ENCODE measurements around the gene AKIRIN2. TPM values are rescaled to one million over a fixed set of nuclear protein-coding genes. Genes with fewer than 3 reads are reported as not detected.

AKIRIN2 gene
- total and polyA plus RNA-seq, 4 donors = 11.0 to 18.8 (median 14.4) TPM

DNA sequence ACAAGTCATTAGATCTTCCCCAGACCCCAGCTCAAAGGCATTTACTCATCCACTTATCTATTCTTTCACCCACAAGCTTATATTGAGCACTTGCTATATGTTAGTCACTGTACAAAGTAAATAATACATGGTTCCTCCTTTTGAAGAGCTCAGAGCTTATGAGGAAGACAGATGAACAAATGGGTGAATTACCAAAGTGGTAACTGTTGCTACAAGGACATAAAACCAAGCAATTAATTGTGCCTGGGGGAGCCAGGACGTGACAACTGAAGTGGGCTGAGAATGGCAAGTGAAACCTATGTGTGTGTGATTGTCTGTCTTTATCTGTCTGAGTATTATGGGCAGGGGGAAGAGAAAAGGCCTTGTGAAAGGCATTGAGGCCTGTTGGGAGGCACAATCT is 45.6 kb upstream of the AKIRIN2 start:
- H3K27me3 ChIP-seq (ENCODE audit: control insufficient read depth in 4 of 4, insufficient read depth in 4 of 4, low read length in 3 of 4) = no peaks in the 10 kb centered on the region
- DNase-seq (ENCODE audit: low spot score) = no peak
- WGBS = 88% methylated on average over 1 of the region's 1 CpG
- no peak overlapping the region for H3K27ac ChIP-seq (ENCODE audit: low read depth in 1 of 2, low read length in 2 of 2)
- H3K9me3 ChIP-seq (ENCODE audit: control insufficient read depth in 4 of 4, low read length in 3 of 4) = no peaks in the 10 kb centered on the region
- TF ChIP-seq GABPA (IDR thresholded peaks at IDR 0.05 in 1 of 2, conservative IDR thresholded peaks at IDR 0.05 in 1 of 2) (no peak), MAX (IDR thresholded peaks at IDR 0.05) (no peak), FOXA1 (IDR thresholded peaks at IDR 0.05) (no peak), ATF3 (IDR thresholded peaks at IDR 0.05) (no peak), CTCF (IDR thresholded peaks at IDR 0.05; ENCODE audit: low read depth, low read length, missing input control) (no peak), TAF1 (conservative IDR thresholded peaks at IDR 0.05) (no peak), RAD21 (IDR thresholded peaks at IDR 0.05) (no peak), HNF4G (IDR thresholded peaks at IDR 0.05) (no peak)
- TF ChIP-seq, protein P1, sequence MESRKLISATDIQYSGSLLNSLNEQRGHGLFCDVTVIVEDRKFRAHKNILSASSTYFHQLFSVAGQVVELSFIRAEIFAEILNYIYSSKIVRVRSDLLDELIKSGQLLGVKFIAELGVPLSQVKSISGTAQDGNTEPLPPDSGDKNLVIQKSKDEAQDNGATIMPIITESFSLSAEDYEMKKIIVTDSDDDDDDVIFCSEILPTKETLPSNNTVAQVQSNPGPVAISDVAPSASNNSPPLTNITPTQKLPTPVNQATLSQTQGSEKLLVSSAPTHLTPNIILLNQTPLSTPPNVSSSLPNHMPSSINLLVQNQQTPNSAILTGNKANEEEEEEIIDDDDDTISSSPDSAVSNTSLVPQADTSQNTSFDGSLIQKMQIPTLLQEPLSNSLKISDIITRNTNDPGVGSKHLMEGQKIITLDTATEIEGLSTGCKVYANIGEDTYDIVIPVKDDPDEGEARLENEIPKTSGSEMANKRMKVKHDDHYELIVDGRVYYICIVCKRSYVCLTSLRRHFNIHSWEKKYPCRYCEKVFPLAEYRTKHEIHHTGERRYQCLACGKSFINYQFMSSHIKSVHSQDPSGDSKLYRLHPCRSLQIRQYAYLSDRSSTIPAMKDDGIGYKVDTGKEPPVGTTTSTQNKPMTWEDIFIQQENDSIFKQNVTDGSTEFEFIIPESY (IDR thresholded peaks at IDR 0.05) = no peak
- no peaks in the 10 kb centered on the region for H3K4me1 ChIP-seq (ENCODE audit: control insufficient read depth in 4 of 4, insufficient read depth in 4 of 4, low read length in 3 of 4)
- no peaks in the 10 kb centered on the region for H3K36me3 ChIP-seq (ENCODE audit: control insufficient read depth in 4 of 4, insufficient read depth in 3 of 4, low read depth in 1 of 4, low read length in 3 of 4)
- H3K9ac ChIP-seq (ENCODE audit: low read depth in 1 of 2, low read length in 2 of 2) = no peak overlapping the region
- no peak overlapping the region for H3K4me3 ChIP-seq (ENCODE audit: low read depth in 1 of 3, low read length in 3 of 3)

- no peak for DNase-seq (ENCODE audit: low spot score)
- H3K4me1 ChIP-seq (ENCODE audit: control insufficient read depth in 4 of 4, insufficient read depth in 4 of 4, low read length in 3 of 4) = no peaks in the 10 kb centered on the region
- H3K9me3 ChIP-seq (ENCODE audit: control insufficient read depth in 4 of 4, low read length in 3 of 4) = no peaks in the 10 kb centered on the region
- H3K9ac ChIP-seq (ENCODE audit: low read depth in 1 of 2, low read length in 2 of 2) = no peak overlapping the region
- no peak overlapping the region for H3K4me3 ChIP-seq (ENCODE audit: low read depth in 1 of 3, low read length in 3 of 3)
- H3K27ac ChIP-seq (ENCODE audit: low read depth in 1 of 2, low read length in 2 of 2) = no peak overlapping the region
- H3K27me3 ChIP-seq (ENCODE audit: control insufficient read depth in 4 of 4, insufficient read depth in 4 of 4, low read length in 3 of 4) = no peaks in the 10 kb centered on the region
- 57% methylated on average over 2 of the region's 2 CpGs for WGBS
- H3K36me3 ChIP-seq (ENCODE audit: control insufficient read depth in 4 of 4, insufficient read depth in 3 of 4, low read depth in 1 of 4, low read length in 3 of 4) = no peaks in the 10 kb centered on the region
- TF ChIP-seq, protein P1 (IDR thresholded peaks at IDR 0.05) = no peak
- TF ChIP-seq HNF4G (IDR thresholded peaks at IDR 0.05) (no peak), FOXA2 (IDR thresholded peaks at IDR 0.05) (no peak), NR2F2 (IDR thresholded peaks at IDR 0.05) (no peak), TAF1 (conservative IDR thresholded peaks at IDR 0.05) (no peak), EGR1 (IDR thresholded peaks at IDR 0.05; ENCODE audit: low read depth in 2 of 2) (no peak), YY1 (IDR thresholded peaks at IDR 0.05) (no peak), CTCF (IDR thresholded peaks at IDR 0.05; ENCODE audit: low read depth, low read length, missing input control) (no peak), ATF3 (IDR thresholded peaks at IDR 0.05) (no peak), RXRA (IDR thresholded peaks at IDR 0.05) (no peak), FOXA1 (IDR thresholded peaks at IDR 0.05) (no peak), HNF4A (conservative IDR thresholded peaks at IDR 0.05) (no peak), RAD21 (IDR thresholded peaks at IDR 0.05) (no peak), JUND (IDR thresholded peaks at IDR 0.05) (no peak), REST (IDR thresholded peaks at IDR 0.05) (no peak), MAX (IDR thresholded peaks at IDR 0.05) (no peak)
Observed at GRCh38 chr6:87745966-87746721, 44.1 kb upstream of the AKIRIN2 start.
